Endothelial cell of umbilical vein (primary cell): ENCODE data around the gene DAP3. TPM values are rescaled to one million over a fixed set of nuclear protein-coding genes. Genes with fewer than 3 reads are reported as not detected.

Experiments
- BruUV-seq: library from RNA; stranded (reverse); fragments of 400-500 nt; replicated peaks from 2 replicates; lab custom pipeline; 2021; lab: Mats Ljungman, UMichigan
- CTCF ChIA-PET: fragments of 300-600, 350-600 bp; sonication (Branson Sonifier 250); formaldehyde crosslinking; loops from one replicate; lab custom pipeline; 2021; ENCODE audit warnings: antibody characterized with exemption, inconsistent platforms; lab: Charles Lee
- POLR2A ChIA-PET: fragments of 300-600, 350-600 bp; sonication (Branson Sonifier 250); formaldehyde crosslinking; loops from one replicate; lab custom pipeline; 2021; ENCODE audit warnings: antibody characterized with exemption, inconsistent platforms; lab: Charles Lee
- DNase-seq: peaks from one replicate; pipeline ENCODE4 v3.0.0-alpha.2; 2011; ENCODE audit warnings: low read depth, low spot score
- FAIRE-seq: peaks from 2 replicates; lab custom pipeline; 2011; peaks lifted over from hg19 to GRCh38; lab: Jason Lieb, UNC
- H2AFZ ChIP-seq: 2 replicates; pipeline ENCODE4 v1.6.0; 2012; ENCODE audit warnings: low read depth, low read length, control low read depth, inconsistent platforms
- H3K27ac ChIP-seq: 2 replicates; pipeline ENCODE4 v1.5.1; 2011; ENCODE audit warnings: low read depth, mild to moderate bottlenecking, control low read depth, low read length, moderate library complexity; ENCODE audit not compliant: insufficient read depth
- H3K27me3 ChIP-seq, 2 experiments: 2 replicates each; pipeline versions ENCODE4 v1.6.0 to v1.6.1; 2011; ENCODE audit warnings: low read length in 2 of 2, mixed read lengths in 1 of 2; ENCODE audit not compliant: control insufficient read depth in 2 of 2, insufficient read depth in 2 of 2
- H3K36me3 ChIP-seq, 2 experiments: 2 replicates in 1 of 2; 3 replicates in 1 of 2; pipeline ENCODE4 v1.5.1; 2011; ENCODE audit warnings: low read length in 2 of 2, mild to moderate bottlenecking in 1 of 2, moderate library complexity in 1 of 2; ENCODE audit not compliant: control insufficient read depth in 2 of 2, insufficient read depth in 2 of 2; ENCODE audit errors: extremely low read depth in 1 of 2
- H3K4me1 ChIP-seq: 3 replicates; pipeline ENCODE4 v1.5.1; 2011; ENCODE audit warnings: mild to moderate bottlenecking, low read length; ENCODE audit not compliant: control insufficient read depth, insufficient read depth; ENCODE audit errors: extremely low read depth
- H3K4me2 ChIP-seq: 2 replicates; pipeline ENCODE4 v1.6.1; 2011; ENCODE audit warnings: low read length, control low read depth, mixed read lengths; ENCODE audit not compliant: insufficient read depth
- H3K4me3 ChIP-seq, 3 experiments: fragments of 200-600 bp in 1 of 3; sonication (generic), shearing (Covaris generic) in 1 of 3; replicated peaks in 1 of 3; 2 replicates each; pipeline ENCODE4 v1.5.1; 2011 to 2016; ENCODE audit warnings: control low read depth in 3 of 3, low read length in 3 of 3, mild to moderate bottlenecking in 2 of 3, inconsistent platforms in 1 of 3, low read depth in 1 of 3, moderate library complexity in 1 of 3; ENCODE audit not compliant: insufficient read depth in 1 of 3
- H3K79me2 ChIP-seq: 2 replicates; pipeline ENCODE4 v1.6.0; 2012; ENCODE audit warnings: low read length, inconsistent platforms; ENCODE audit not compliant: control insufficient read depth, insufficient read depth
- H3K9ac ChIP-seq: replicated peaks from 2 replicates; pipeline ENCODE3; 2011; ENCODE audit warnings: low read length, control low read depth; ENCODE audit not compliant: insufficient read depth; ENCODE audit errors: extremely low read depth
- H3K9me1 ChIP-seq: replicated peaks from 3 replicates; pipeline ENCODE4 v1.6.0; 2011; ENCODE audit warnings: mild to moderate bottlenecking, low read length; ENCODE audit not compliant: control insufficient read depth, insufficient read depth; ENCODE audit errors: extremely low read depth
- H3K9me3 ChIP-seq: replicated peaks from 2 replicates; pipeline ENCODE4 v1.5.1; 2012; ENCODE audit warnings: low read length, inconsistent platforms; ENCODE audit not compliant: control insufficient read depth, insufficient read depth
- H4K20me1 ChIP-seq: replicated peaks from 2 replicates; pipeline ENCODE3; 2011; ENCODE audit warnings: mild to moderate bottlenecking, low read length; ENCODE audit not compliant: control insufficient read depth, insufficient read depth; ENCODE audit errors: extremely low read depth
- EZH2 ChIP-seq: IDR thresholded peaks from 2 replicates; pipeline ENCODE4 v1.6.1; 2012; ENCODE audit warnings: borderline replicate concordance, low read depth, mild to moderate bottlenecking, moderate library complexity, low read length, inconsistent platforms; ENCODE audit not compliant: severe bottlenecking
- FOS ChIP-seq: IDR thresholded peaks from 2 replicates; pipeline ENCODE4 v1.6.1; 2011; ENCODE audit warnings: mild to moderate bottlenecking, low read length, moderate library complexity, borderline replicate concordance; ENCODE audit not compliant: insufficient read depth
- GATA2 ChIP-seq: IDR thresholded peaks from 2 replicates; pipeline ENCODE4 v1.7.0; 2011; ENCODE audit warnings: low read depth, mild to moderate bottlenecking, moderate library complexity, mixed read lengths, low read length; ENCODE audit not compliant: insufficient read length, insufficient read depth
- JUN ChIP-seq: IDR thresholded peaks from 2 replicates; pipeline ENCODE4 v1.6.1; 2011; ENCODE audit warnings: borderline replicate concordance, low read depth; ENCODE audit not compliant: insufficient read length, insufficient read depth
- MAX ChIP-seq: IDR thresholded peaks from 2 replicates; pipeline ENCODE4 v1.6.1; 2011; ENCODE audit not compliant: insufficient read depth, insufficient read length
- MYC ChIP-seq: IDR thresholded peaks from one replicate; pipeline ENCODE4 v1.6.1; 2011; ENCODE audit warnings: mild to moderate bottlenecking, low read depth, low read length
- POLR2A ChIP-seq: IDR thresholded peaks from 2 replicates; pipeline ENCODE4 v1.6.1; 2012; ENCODE audit warnings: low read depth, mild to moderate bottlenecking, control low read depth, low read length
- POLR2AphosphoS5 ChIP-seq: IDR thresholded peaks from 2 replicates; pipeline ENCODE4 v1.6.1; 2012; ENCODE audit warnings: low read depth, mild to moderate bottlenecking, control low read depth, low read length, moderate library complexity; ENCODE audit not compliant: insufficient read depth
- dilution Hi-C: fragments of 300-500 bp; cut with MboI; formaldehyde crosslinking; loops from one replicate; pipeline ENCODE4 v1.15.0; 2019; ENCODE audit warnings: low sequenced_read_pairs; ENCODE audit not compliant: extremely low pct_ligation_motif_present
- intact Hi-C: fragments of 100-400 bp; cut with micrococcal nuclease; formaldehyde crosslinking; loops from one replicate; pipeline ENCODE4 v1.10.0; 2022
- polyA plus RNA-seq, 4 experiments: library from polyadenylated mRNA; depleted of rRNA in 3 of 4; stranded (reverse) in 3 of 4; unstranded in 1 of 4; fragments of >200 nt; gene quantifications; 2 replicates each; pipeline versions ENCODE4 v1.2.1 to v1.2.3, GENCODE V29; 2011 to 2012; ENCODE audit warnings: missing spikeins in 1 of 4
- total RNA-seq: library from RNA; stranded (reverse); gene quantifications from 2 replicates; pipeline ENCODE4 v1.2.3, GENCODE V29; 2021
- TF ChIP-seq, protein P1 (sequence below), 2 donors: IDR thresholded peaks; 1 replicate in 1 of 2; 2 replicates in 1 of 2; pipeline ENCODE4 v1.5.1; 2011; ENCODE audit warnings: low read length in 2 of 2, mild to moderate bottlenecking in 2 of 2, moderate library complexity in 2 of 2, control low read depth in 1 of 2, inconsistent platforms in 1 of 2, low read depth in 1 of 2; ENCODE audit not compliant: insufficient read depth in 1 of 2; ENCODE audit errors: extremely low read depth in 1 of 2

DAP3 gene
- total and polyA plus RNA-seq, 2 donors (not counting 3 experiments of a cell fraction or from before 2014, with no cell fraction given) = 86.5 to 104 TPM

DNA sequence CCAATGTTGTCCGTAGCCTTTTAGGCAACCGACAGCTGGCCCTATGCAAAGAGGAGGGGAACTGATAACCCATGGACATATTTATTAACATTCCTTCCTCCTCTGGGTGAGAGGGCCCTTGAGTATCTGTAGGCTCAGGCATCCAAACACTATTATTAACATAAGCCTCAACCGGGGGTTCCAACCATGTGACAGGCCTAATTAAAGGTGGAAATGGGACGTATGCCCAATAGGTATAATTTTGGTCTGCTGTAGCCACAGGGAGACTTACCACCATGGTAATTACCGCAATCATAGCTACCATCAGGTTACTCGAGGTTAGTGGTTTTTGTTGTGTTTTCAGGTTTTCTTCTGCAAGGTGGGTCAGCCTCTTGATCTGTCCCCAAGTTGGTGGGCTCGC is 5.3 kb downstream of the DAP3 start:
- POLR2A ChIA-PET = no interaction called here
- Histone ChIP-seq H3K4me2 (no peak overlapping the region), H3K27ac (no peak overlapping the region), H3K79me2 (peaks cover 95% of the 10 kb centered on the region), H3K9me1 (no peaks in the 10 kb centered on the region), H3K4me1 (peaks cover 11% of the 10 kb centered on the region), H3K9me3 (no peaks in the 10 kb centered on the region), H3K36me3 (peaks cover 0 to 4% of the 10 kb centered on the region in 2 experiments), H3K27me3 (no peaks in the 10 kb centered on the region), H3K4me3 (no peak overlapping the region), H4K20me1 (no peaks in the 10 kb centered on the region), H3K9ac (no peak overlapping the region), H2AFZ (no peak overlapping the region)
- no peak for FAIRE-seq
- TF ChIP-seq GATA2 = no peak
- TF ChIP-seq POLR2AphosphoS5 = no peak
- TF ChIP-seq JUN = no peak
- no peak for TF ChIP-seq POLR2A
- TF ChIP-seq FOS = no peak
- TF ChIP-seq MYC = no peak
- TF ChIP-seq EZH2 = no peak
- TF ChIP-seq, protein P1, sequence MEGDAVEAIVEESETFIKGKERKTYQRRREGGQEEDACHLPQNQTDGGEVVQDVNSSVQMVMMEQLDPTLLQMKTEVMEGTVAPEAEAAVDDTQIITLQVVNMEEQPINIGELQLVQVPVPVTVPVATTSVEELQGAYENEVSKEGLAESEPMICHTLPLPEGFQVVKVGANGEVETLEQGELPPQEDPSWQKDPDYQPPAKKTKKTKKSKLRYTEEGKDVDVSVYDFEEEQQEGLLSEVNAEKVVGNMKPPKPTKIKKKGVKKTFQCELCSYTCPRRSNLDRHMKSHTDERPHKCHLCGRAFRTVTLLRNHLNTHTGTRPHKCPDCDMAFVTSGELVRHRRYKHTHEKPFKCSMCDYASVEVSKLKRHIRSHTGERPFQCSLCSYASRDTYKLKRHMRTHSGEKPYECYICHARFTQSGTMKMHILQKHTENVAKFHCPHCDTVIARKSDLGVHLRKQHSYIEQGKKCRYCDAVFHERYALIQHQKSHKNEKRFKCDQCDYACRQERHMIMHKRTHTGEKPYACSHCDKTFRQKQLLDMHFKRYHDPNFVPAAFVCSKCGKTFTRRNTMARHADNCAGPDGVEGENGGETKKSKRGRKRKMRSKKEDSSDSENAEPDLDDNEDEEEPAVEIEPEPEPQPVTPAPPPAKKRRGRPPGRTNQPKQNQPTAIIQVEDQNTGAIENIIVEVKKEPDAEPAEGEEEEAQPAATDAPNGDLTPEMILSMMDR (IDR thresholded peaks at IDR 0.05; ENCODE audit: extremely low read depth in 1 of 2, insufficient read depth in 1 of 2, low read depth in 1 of 2, low read length in 2 of 2) = no peak
- no peak for TF ChIP-seq MAX
- no peak for DNase-seq
- no TSS peak for BruUV-seq
- dilution Hi-C loops = no loop called here
- intact Hi-C loops = no loop called here
- CTCF ChIA-PET = no interaction called here
